ENCODE results near the gene NPC2. TPM values are rescaled to one million over a fixed set of nuclear protein-coding genes. Genes with fewer than 3 reads are reported as not detected.
A peak's percentile ranks its signal among the peaks of the same experiment; 100 is the strongest.

NPC2 gene
- polyA plus RNA-seq, 3 donors from 2014 or later, result 86.3 to 128 (median 92.8) TPM

DNA sequence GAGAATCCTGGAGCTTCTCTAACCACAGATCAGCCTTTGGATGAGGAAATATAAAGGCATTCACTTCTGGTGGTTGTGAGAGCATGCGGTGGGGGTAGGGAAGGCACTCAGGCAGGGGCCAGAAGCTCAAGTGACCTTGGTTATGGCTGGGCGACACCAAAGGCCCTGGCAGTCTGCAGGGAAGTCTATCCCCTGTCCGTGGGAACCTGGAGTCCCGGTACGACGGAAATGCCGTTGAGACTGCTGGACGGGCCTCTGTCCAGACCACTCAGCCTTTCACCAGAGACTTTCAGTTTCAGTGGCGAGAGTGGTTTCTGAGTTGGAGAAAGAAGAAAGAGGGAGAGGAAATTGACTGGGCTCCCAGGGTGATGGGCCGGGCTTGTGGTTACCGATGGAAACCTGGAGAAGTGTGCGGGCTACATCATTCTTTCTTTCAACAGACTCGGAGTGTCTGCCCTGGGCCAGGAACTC, 21.4 kb upstream of the NPC2 start:
- Mint-ChIP-seq H3K27ac (peak overlapping the region in 1 of 6 donors; percentile 37), H3K4me1 (peaks cover 6 to 12% of the 10 kb centered on the region in 2 donors), H3K36me3 (peaks cover 0 to 10% (median 0%) of the 10 kb centered on the region in 3 donors), H3K27me3 (ENCODE audit: low read depth in 3 of 3) (peaks cover 0 to 7% (median 5%) of the 10 kb centered on the region in 3 donors), H3K4me3 (peak overlapping the region in 1 of 5 donors; percentile 48), H3K9me3 (no peaks in the 10 kb centered on the region)
- DNase-seq, result no peak

DNA sequence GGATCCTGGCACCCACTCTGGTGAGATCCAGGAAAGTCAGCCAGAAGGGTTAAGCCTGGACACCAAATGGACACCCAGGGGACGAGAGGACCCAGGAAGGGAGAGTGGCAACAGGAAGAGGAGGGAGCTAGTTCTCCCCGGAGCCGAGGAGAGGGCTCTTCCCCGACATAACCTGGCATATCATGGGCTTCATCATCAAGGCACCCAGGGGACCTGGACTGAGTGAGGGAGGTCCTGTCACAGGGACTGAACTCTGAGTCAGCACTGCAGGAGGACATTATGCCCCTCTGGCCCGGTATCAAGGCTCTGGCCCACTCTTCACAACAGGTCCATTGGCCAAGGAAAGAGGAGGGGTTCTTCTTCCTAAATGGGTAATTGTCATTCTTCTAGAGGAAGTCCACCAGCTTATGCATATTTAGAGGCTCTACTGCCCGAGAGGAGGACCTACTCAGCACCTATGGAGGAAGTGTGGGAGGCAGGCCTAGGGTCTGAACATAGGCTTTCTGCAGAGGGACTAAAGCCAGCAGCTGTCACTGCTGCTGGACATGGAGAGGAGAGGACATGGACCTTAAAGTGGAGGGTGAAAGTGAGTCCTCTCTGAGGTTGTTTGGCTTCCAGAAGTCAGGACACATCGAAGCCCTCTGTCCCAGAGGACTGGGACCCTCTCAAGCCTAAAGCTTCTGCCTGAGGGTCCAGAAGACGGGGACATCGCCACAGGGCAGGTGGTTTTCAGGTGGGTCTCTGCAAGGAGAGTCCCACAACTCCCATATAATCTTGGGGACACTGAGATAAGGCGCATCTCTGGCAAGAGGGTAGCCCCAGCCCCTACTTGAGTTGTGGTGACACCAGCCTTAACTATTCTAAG, 19.1 kb upstream of the NPC2 start:
- Mint-ChIP-seq H3K36me3 (peaks cover 0 to 5% (median 4%) of the 10 kb centered on the region in 3 donors), H3K4me1 (peaks cover 6 to 12% of the 10 kb centered on the region in 2 donors), H3K27ac (no peak overlapping the region), H3K4me3 (no peak overlapping the region), H3K9me3 (no peaks in the 10 kb centered on the region), H3K27me3 (ENCODE audit: low read depth in 3 of 3) (peaks cover 0 to 7% (median 6%) of the 10 kb centered on the region in 3 donors)
- DNase-seq, result no peak

DNA sequence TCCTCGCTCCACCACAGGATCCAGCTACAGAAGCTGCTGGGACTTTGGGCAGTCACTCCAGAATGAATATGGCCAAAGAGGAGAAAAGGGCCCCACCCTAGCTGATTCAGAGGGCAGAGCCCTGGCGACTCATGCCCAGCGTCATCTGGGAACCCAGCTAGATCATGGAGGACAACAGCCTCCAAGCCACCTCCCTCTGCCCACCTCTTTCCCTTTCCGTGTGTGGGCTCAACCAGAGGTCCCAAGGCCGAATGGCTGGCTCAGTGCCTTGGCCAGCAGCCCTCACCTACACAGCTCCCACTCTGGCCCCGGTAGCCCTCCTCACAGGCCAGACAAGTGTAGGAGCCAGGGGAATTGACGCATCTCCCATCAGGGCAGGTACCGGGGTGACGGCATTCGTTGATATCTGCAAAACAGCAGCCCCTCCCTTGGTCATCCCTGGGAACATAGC, 17.9 kb upstream of the NPC2 start:
- peaks cover 0 to 7% (median 6%) of the 10 kb centered on the region in 3 donors for H3K27me3 Mint-ChIP-seq (ENCODE audit: low read depth in 3 of 3)

DNA sequence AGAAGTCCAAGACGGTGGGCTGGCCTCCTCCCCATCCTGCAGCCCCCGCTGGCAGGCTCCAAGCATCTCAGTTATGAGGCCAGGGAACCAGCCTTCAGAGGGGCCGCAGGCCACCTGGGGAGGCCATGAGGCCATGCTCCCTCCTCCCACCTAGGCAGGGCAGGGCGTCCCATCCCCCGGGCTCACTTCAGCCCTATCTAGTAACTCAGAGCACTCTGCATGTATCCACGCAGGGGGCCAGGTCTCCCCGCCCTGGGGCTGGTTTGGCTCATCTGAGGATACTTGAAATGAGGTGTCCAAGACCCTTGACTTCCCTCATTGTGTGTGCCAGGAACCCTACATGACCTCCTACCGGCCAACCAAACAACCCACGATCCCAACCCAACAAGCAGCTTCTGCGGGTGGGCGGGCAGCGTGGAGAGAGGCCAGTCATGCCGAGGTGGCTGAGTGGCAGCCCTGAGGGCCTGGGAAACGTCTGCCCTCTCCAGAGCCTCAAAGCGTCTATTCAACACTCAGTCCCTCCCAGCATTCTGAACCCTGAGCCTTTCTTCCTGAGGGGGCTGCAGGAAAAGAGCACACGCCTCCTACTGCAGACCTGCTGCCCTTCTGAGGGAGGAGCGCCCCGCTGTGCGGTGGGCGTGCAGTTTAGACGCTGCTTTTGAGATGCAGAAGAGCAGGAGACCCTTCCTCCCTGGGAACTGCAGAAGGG, 17.3 kb upstream of the NPC2 start:
- peaks cover 0 to 5% (median 4%) of the 10 kb centered on the region in 3 donors for H3K36me3 Mint-ChIP-seq
- H3K9me3 Mint-ChIP-seq, result no peaks in the 10 kb centered on the region
- DNase-seq, result no peak
- peaks cover 0 to 7% (median 6%) of the 10 kb centered on the region in 3 donors for H3K27me3 Mint-ChIP-seq (ENCODE audit: low read depth in 3 of 3)
- H3K4me3 Mint-ChIP-seq, result no peak overlapping the region
- no peak overlapping the region for H3K27ac Mint-ChIP-seq
- peaks cover 6 to 12% of the 10 kb centered on the region in 2 donors for H3K4me1 Mint-ChIP-seq

More for the DNA sequence above, 17.9 kb upstream of the NPC2 start:
- Mint-ChIP-seq H3K27ac (no peak overlapping the region), H3K4me3 (no peak overlapping the region), H3K9me3 (no peaks in the 10 kb centered on the region), H3K4me1 (peaks cover 6 to 12% of the 10 kb centered on the region in 2 donors), H3K36me3 (peaks cover 0 to 5% (median 4%) of the 10 kb centered on the region in 3 donors)
- no peak for DNase-seq

DNA sequence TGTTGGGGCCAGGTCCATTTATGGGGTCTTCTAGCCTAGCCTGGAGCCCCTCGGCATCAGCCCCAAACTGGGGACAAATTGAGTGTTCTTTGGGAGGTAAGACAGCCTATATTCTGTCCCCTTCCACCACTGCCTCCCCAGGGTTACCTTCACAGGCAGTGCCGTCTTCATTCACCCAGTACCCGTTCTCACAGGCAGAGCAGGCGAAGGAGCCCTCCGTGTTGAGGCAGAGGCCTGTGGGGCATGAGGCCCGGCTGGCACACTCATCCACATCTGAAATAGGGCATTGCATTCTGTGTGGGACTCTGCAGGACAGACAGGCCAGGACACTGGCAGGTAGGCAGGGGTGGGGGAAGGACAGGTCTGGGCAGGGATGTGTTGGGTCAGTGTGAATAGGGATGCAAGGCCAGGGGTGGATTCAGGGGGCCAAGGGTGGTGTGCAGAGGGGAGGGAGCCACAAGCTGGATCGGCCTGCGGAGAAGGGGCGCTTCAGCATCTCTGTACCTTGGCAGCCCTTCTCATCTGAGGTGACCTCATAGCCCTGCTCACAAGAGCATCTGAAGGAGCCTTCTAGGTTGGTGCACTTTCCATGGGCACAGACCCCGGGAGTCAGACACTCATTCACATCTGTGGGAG, 16.6 kb upstream of the NPC2 start:
- Mint-ChIP-seq H3K4me3 (no peak overlapping the region), H3K27me3 (ENCODE audit: low read depth in 3 of 3) (peaks cover 0 to 7% (median 3%) of the 10 kb centered on the region in 3 donors), H3K27ac (no peak overlapping the region), H3K9me3 (no peaks in the 10 kb centered on the region), H3K4me1 (peaks cover 4 to 10% of the 10 kb centered on the region in 2 donors), H3K36me3 (peaks cover 0 to 5% (median 4%) of the 10 kb centered on the region in 3 donors)
- no peak for DNase-seq

DNA sequence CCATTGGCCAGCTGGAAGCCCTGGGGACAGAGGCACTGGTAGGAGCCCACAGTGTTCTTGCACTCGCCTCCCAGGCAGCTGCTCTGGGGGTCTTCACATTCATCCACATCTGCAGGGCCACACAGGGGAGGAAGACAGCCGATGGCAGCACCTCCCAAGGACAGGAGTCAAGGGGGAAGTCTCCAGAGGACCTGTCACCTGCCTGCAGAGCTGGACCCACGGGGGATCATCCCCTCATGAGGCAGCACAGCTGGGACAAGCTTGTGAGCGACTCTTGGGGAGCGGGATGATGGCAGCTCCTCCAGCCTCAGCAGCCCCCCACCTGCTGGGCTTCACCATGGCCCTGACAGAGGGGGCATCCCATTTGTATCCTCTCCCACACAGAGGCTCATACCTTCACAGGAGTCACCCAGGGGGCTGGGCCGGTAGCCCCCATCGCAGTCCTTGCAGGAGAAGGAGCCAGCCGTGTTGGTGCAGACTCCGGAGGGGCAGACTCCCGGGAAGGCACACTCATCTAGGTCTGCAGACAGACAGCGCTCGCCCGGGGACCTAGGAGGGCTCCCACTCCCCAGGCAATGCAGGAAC, 15.8 kb upstream of the NPC2 start:
- Mint-ChIP-seq H3K4me3 (no peak overlapping the region), H3K9me3 (no peaks in the 10 kb centered on the region)
- DNase-seq, result no peak

DNA sequence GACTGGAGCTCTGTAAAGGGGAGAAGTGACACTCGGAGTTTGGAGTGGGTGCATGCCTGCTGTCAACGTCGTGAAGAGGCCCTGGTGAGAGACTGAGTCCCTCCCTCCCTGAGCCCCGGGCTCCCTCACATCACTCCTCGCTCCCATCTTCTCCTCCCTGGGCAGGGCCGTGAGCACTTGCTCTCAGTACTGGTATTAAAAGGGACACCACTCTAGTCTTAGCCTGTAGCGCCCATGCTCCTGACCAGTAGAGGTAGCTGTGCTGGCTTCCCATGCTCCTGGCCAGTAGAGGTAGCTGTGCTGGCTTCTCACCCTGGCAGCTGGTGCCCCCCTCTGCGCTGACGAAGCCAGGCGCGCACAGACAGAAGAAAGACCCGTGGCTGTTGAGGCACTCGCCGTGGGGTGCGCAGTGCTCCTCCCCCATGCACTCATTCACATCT, 15.2 kb upstream of the NPC2 start:
- Mint-ChIP-seq H3K4me3 (no peak overlapping the region), H3K36me3 (peaks cover 0 to 5% (median 4%) of the 10 kb centered on the region in 3 donors)
- no peak for DNase-seq

More for the DNA sequence above, 15.8 kb upstream of the NPC2 start:
- peaks cover 0 to 7% (median 3%) of the 10 kb centered on the region in 3 donors for H3K27me3 Mint-ChIP-seq (ENCODE audit: low read depth in 3 of 3)
- no peak overlapping the region for H3K27ac Mint-ChIP-seq
- peaks cover 0 to 5% (median 4%) of the 10 kb centered on the region in 3 donors for H3K36me3 Mint-ChIP-seq
- peaks cover 0 to 2% of the 10 kb centered on the region in 2 donors for H3K4me1 Mint-ChIP-seq

DNA sequence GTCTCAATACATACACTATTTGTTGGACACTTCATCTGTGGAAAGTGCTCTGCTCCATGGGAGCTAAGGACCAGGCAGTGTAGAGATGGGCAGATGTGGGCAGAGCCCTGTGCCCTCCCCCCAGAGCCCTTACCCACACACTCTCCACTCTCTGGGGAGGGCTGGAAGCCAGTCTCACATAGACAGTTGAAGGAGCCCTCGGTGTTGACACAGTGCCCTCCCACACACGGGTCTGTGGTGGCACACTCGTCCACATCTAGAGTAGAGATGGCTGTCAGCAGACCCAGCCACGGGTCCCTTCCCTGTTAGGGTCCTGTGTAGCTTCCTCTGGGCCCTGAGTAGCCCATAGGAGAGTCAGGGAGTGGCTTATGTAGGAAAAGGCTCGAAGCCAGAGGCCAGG, 14.7 kb upstream of the NPC2 start:
- Mint-ChIP-seq H3K36me3 (peaks cover 0 to 5% (median 4%) of the 10 kb centered on the region in 3 donors), H3K4me1 (no peaks in the 10 kb centered on the region), H3K4me3 (no peak overlapping the region), H3K9me3 (no peaks in the 10 kb centered on the region), H3K27me3 (ENCODE audit: low read depth in 3 of 3) (peaks cover 0 to 5% (median 3%) of the 10 kb centered on the region in 3 donors), H3K27ac (peak overlapping the region in 1 of 6 donors; percentile 47)
- DNase-seq, result no peak

More for the DNA sequence above, 15.2 kb upstream of the NPC2 start:
- no peak overlapping the region for H3K27ac Mint-ChIP-seq
- peaks cover 0 to 6% (median 3%) of the 10 kb centered on the region in 3 donors for H3K27me3 Mint-ChIP-seq (ENCODE audit: low read depth in 3 of 3)
- no peaks in the 10 kb centered on the region for H3K4me1 Mint-ChIP-seq
- no peaks in the 10 kb centered on the region for H3K9me3 Mint-ChIP-seq

DNA sequence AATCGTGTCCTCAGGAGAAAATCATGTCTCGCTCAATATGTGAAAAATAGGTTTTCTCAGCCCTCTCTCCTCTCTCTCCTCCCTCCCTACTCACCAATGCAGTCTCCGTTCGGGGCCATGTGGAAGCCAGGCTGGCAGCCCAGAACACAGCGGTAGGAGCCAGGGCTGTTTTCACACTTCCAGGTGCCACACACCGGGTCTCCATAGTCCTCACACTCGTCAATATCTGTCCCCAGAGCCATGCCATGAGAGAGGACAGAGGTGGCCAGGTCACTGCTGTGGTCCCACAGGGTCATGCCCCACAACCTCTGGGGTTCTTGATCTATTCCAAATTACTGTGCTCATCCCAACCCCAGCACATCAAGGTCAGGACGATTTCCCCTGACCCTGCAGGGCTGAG, 14.0 kb upstream of the NPC2 start:
- Mint-ChIP-seq H3K36me3 (peaks cover 0 to 8% (median 5%) of the 10 kb centered on the region in 3 donors), H3K27me3 (ENCODE audit: low read depth in 3 of 3) (peaks cover 0 to 3% (median 2%) of the 10 kb centered on the region in 3 donors), H3K27ac (no peak overlapping the region), H3K4me1 (no peaks in the 10 kb centered on the region), H3K4me3 (no peak overlapping the region), H3K9me3 (no peaks in the 10 kb centered on the region)
- no peak for DNase-seq

DNA sequence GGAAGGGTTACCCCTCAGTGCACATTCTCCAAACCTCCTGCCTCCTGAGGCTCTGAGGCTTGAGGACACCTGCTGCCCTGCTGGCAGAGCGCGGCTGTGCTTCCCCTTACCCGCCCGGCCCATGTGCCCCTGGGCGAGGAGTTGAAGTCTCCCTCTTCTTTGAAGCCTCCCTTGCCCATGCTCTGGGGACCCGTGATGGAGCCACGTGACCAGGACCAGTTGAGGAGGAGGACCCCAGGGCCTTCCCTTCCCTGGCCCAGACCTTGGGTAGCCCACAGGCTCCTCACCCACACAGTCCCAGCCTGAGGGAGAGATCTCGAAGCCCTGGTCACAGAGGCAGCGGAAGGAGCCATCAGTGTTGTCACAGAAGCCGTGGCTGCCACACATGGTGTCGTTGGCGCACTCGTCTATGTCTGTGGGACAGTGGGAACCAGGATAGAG, 13.3 kb upstream of the NPC2 start:
- H3K27ac Mint-ChIP-seq, result no peak overlapping the region
- H3K36me3 Mint-ChIP-seq, result peaks cover 0 to 9% (median 5%) of the 10 kb centered on the region in 3 donors

DNA sequence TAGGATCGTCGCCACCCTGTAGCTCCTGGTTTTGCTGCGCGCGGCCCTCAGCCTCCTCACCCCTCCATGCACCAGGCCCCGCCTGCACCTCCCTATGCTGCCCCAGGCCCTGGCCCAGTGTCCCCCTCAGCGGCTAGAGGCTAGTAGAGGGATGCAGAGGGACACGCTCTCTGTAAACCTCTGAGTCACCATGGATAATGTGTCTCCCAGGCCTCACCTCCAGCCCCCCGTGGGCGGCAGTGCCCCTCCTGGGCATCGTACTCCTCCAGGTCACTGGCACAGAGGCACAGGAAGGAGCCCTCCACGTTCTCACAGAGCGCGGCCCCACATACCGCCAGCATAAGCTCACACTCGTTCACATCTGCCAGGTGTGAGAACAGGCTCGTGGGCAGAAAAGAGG, 12.7 kb upstream of the NPC2 start:
- H3K27me3 Mint-ChIP-seq (ENCODE audit: low read depth in 3 of 3), result peaks cover 0 to 3% (median 2%) of the 10 kb centered on the region in 3 donors
- peaks cover 0 to 9% (median 5%) of the 10 kb centered on the region in 3 donors for H3K36me3 Mint-ChIP-seq
- DNase-seq, result no peak
- no peak overlapping the region for H3K27ac Mint-ChIP-seq
- no peaks in the 10 kb centered on the region for H3K4me1 Mint-ChIP-seq
- no peaks in the 10 kb centered on the region for H3K9me3 Mint-ChIP-seq
- no peak overlapping the region for H3K4me3 Mint-ChIP-seq

More for the DNA sequence above, 13.3 kb upstream of the NPC2 start:
- DNase-seq, result no peak
- no peaks in the 10 kb centered on the region for H3K9me3 Mint-ChIP-seq
- H3K27me3 Mint-ChIP-seq (ENCODE audit: low read depth in 3 of 3), result peaks cover 0 to 3% (median 2%) of the 10 kb centered on the region in 3 donors
- H3K4me1 Mint-ChIP-seq, result no peaks in the 10 kb centered on the region
- H3K4me3 Mint-ChIP-seq, result no peak overlapping the region

DNA sequence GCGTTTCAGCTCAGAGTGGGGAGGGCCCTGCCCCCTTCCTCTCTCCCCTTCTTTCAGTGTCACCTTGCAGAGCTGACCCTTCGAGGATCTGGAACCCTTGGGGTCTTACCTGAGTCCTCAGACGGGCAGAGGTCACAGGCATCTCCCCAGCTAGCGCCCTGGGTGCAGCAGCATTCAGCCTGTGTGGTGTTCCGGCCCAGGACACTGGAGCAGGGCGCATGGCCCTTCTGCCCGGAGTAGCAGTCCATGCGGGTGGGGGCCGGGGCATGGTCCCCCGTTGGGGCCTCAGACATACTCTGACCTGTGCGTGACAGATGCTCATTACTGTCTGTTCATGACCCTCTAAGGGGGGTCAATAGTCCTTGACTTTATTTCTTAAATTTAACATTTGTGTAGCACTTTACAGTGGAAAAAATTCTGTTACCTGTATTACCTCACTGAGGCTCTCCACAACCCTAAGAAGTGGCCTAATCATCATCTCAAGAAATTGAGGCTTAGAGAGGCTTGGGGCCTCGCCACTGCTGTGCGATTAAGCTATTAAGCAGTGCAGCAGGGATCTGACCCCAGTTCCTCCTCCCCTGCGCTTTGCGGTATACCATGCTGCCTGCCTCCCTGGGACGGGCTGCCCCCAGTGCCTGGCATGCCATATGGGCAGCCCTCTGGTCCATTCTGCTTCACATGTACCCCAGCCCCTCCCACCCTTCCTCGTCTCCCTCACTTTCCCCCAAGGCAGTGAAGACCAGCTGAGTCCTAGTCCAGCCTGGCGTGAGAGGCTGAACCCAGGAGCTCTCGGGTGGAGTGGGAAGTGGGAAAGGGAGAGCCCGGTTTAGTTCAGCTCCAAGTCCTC, 12.0 kb upstream of the NPC2 start:
- H3K36me3 Mint-ChIP-seq, result peaks cover 0 to 9% (median 5%) of the 10 kb centered on the region in 3 donors
- H3K4me1 Mint-ChIP-seq, result no peaks in the 10 kb centered on the region
- no peak overlapping the region for H3K4me3 Mint-ChIP-seq
- no peak for DNase-seq
- no peaks in the 10 kb centered on the region for H3K9me3 Mint-ChIP-seq
- H3K27me3 Mint-ChIP-seq (ENCODE audit: low read depth in 3 of 3), result peaks cover 0 to 3% (median 2%) of the 10 kb centered on the region in 3 donors
- H3K27ac Mint-ChIP-seq, result no peak overlapping the region
